ENCODE results near the gene CREB3L4. TPM values are rescaled to one million over a fixed set of nuclear protein-coding genes. Genes with fewer than 3 reads are reported as not detected.

The CREB3L4 gene
- total RNA-seq, 1 donor from 2014 or later: 11.1 TPM

DNA sequence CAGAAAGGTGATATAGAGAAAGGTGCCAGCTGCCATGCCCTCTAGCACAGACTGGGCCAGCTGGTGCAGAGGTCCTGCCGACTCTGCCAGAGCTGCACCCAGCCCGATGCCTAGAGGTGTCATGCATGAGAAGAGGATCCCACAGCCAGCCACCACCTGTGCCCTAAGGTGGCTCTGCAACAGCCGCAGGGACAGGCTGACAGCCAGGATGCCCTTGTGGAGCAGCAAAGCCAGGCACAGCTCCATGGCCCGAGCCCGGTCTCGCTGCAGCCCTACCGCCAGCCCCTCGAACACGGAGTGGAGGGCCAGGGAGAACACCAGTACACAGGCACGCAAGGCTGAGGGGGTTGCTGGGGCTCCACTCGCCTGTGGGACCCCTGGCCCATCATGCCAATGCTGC lies 7.5 kb upstream of the CREB3L4 start:
- no peaks in the 10 kb centered on the region for H3K9me3 Mint-ChIP-seq (ENCODE audit: unreplicated experiment)
- no peak overlapping the region for H3K4me3 Mint-ChIP-seq (ENCODE audit: unreplicated experiment)
- TF ChIP-seq, protein P1, sequence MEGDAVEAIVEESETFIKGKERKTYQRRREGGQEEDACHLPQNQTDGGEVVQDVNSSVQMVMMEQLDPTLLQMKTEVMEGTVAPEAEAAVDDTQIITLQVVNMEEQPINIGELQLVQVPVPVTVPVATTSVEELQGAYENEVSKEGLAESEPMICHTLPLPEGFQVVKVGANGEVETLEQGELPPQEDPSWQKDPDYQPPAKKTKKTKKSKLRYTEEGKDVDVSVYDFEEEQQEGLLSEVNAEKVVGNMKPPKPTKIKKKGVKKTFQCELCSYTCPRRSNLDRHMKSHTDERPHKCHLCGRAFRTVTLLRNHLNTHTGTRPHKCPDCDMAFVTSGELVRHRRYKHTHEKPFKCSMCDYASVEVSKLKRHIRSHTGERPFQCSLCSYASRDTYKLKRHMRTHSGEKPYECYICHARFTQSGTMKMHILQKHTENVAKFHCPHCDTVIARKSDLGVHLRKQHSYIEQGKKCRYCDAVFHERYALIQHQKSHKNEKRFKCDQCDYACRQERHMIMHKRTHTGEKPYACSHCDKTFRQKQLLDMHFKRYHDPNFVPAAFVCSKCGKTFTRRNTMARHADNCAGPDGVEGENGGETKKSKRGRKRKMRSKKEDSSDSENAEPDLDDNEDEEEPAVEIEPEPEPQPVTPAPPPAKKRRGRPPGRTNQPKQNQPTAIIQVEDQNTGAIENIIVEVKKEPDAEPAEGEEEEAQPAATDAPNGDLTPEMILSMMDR (IDR thresholded peaks at IDR 0.05): no peak
- H3K4me1 Mint-ChIP-seq (ENCODE audit: unreplicated experiment): peaks cover 61% of the 10 kb centered on the region
- H3K27me3 Mint-ChIP-seq (ENCODE audit: unreplicated experiment): no peaks in the 10 kb centered on the region
- peaks cover 7% of the 10 kb centered on the region for H3K36me3 Mint-ChIP-seq (ENCODE audit: unreplicated experiment)
- H3K27ac Mint-ChIP-seq (ENCODE audit: unreplicated experiment): peak overlapping the region; percentile 50
- DNase-seq (ENCODE audit: extremely low spot score, unreplicated experiment): no peak

DNA sequence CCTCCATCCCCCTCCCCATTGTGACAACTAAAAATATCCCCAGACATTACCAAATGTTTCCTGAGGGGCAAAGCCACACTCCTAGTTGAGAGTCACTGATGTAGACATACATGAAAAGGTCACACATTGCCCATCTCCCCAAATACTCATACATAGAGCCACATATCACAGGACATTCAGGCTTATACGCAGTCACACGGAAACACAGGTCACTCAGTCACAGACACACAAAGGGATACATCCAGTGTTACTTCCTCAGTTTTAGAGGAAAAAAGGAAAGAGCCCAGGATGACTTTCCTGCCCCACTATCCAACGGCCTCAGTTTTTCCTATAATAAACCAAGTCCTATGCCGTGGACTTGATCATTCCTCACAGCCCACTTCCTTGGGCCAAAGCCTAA lies 6.3 kb upstream of the CREB3L4 start:
- no peaks in the 10 kb centered on the region for H3K9me3 Mint-ChIP-seq (ENCODE audit: unreplicated experiment)
- H3K4me1 Mint-ChIP-seq (ENCODE audit: unreplicated experiment): peaks cover 65% of the 10 kb centered on the region
- TF ChIP-seq, protein P1 (IDR thresholded peaks at IDR 0.05): no peak
- H3K36me3 Mint-ChIP-seq (ENCODE audit: unreplicated experiment): peaks cover 7% of the 10 kb centered on the region
- peak overlapping the region; percentile 92 for H3K27ac Mint-ChIP-seq (ENCODE audit: unreplicated experiment)
- H3K27me3 Mint-ChIP-seq (ENCODE audit: unreplicated experiment): no peaks in the 10 kb centered on the region
- no peak for DNase-seq (ENCODE audit: extremely low spot score, unreplicated experiment)
- H3K4me3 Mint-ChIP-seq (ENCODE audit: unreplicated experiment): peak overlapping the region; percentile 85

DNA sequence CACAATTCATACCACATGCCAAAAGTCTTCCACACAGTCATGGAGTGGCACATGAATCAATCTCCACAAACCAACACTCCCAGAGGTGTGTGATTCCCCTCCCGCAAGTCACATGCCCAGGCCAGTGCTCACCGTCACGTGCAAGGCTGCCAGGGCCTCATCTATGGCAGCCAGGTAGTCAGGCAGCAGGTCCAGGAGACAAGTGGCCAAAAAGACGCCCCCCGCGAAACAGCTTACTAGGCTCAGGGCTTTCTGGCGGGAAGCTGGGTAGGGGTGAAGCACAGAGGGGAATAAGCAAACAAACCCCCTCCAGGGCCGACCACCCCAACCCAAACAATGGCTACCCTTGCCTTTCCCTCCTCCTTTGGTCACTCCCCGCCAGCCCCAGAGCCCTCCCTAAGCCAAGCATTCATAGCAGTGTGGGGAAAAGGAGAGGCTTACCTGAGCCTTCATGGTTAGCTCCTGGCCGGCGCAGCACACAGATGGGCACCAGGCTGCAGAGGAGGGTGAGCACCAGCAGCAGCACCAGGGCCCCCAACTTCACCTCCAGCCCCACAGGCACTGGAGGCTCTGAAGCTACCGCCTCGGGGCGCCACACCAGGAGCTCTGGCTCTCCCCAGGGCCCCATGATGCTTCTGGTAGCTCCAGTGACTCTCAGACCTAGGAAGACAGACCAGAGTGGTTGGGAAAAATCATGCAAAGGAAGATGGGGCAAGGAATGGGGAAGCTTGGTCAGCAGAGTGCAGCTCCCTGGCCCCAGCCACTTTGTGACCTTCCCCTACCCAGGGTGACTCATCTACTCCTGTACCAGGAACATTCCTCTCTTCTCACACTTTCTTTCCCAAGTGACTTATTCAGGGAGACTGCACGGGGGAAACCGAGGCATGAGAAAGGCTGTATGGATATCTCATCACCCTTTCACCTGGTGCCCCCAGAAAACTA lies 5.3 kb upstream of the CREB3L4 start:
- Mint-ChIP-seq H3K27me3 (ENCODE audit: unreplicated experiment) (no peaks in the 10 kb centered on the region), H3K36me3 (ENCODE audit: unreplicated experiment) (peaks cover 7% of the 10 kb centered on the region), H3K27ac (ENCODE audit: unreplicated experiment) (peak overlapping the region; percentile 92), H3K4me1 (ENCODE audit: unreplicated experiment) (peaks cover 62% of the 10 kb centered on the region), H3K9me3 (ENCODE audit: unreplicated experiment) (no peaks in the 10 kb centered on the region), H3K4me3 (ENCODE audit: unreplicated experiment) (peak overlapping the region; percentile 85)
- no peak for DNase-seq (ENCODE audit: extremely low spot score, unreplicated experiment)
- TF ChIP-seq, protein P1 (IDR thresholded peaks at IDR 0.05): no peak

DNA sequence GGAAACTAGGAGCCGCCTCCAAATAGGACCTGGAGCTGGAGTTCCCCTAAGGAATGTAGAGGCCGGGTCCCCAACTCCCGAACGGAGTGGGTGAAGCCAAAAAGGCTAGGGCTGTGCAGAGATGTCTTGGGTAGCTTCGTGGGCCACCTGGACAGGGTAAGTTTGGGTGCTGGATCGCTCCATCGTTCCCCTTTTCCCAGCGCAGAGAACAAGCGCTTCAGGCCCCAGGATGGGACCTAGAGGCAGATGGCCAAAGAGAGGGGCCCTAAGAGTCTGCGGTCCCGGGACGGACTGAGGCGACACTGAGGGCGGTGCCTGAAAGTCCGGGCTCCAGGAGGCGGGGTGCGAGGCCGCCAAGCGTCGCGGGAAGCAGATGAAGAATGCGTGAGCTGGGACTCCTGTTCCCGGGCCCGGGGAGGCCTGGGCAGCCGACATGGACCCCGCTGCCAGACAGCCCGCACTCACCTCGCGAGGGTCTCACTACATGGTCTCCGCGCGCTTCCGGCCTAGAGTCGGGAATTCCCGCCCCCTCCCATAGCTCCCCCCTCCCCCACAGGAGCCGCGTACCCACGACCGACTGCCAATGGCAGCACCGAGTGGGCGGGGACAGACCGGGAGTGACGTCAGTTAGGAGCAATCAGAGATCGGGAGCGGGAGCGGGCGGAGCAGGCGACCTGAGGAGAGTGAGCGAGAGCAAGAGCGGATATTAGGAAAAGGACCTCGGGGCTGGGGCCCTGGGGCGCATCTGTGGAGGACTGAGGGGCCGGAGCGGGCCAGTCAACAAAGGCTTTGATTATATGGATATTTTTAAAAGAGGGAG lies 4.5 kb upstream of the CREB3L4 start, which contains the start of gene SLC39A1:
TSS of gene SLC39A1 (minus strand) at position 508 of the 820 bp plus-strand sequence. CDS start 822 bp downstream, outside the sequence.
- peaks cover 7% of the 10 kb centered on the region for H3K36me3 Mint-ChIP-seq (ENCODE audit: unreplicated experiment)
- peak within 1 kb of the TSS; percentile 92 for H3K27ac Mint-ChIP-seq (ENCODE audit: unreplicated experiment)
- H3K27me3 Mint-ChIP-seq (ENCODE audit: unreplicated experiment): no peaks in the 10 kb centered on the region
- H3K9me3 Mint-ChIP-seq (ENCODE audit: unreplicated experiment): no peaks in the 10 kb centered on the region
- TF ChIP-seq, protein P1 (IDR thresholded peaks at IDR 0.05): no peak
- H3K4me1 Mint-ChIP-seq (ENCODE audit: unreplicated experiment): peaks cover 65% of the 10 kb centered on the region
- H3K4me3 Mint-ChIP-seq (ENCODE audit: unreplicated experiment): peak within 1 kb of the TSS; percentile 85
- DNase-seq (ENCODE audit: extremely low spot score, unreplicated experiment): peak; percentile 98
